Stimulated activated naive CD4-positive, alpha-beta T cell treated with Interleukin-2 at 50 U/mL for 16 hours (primary cell): ENCODE data around the gene KLC1.

ENCODE experiments used
- DNase-seq: peaks from one replicate; lab custom pipeline; 2025; lab: John Stamatoyannopoulos, UW

Gene KLC1

GRCh38 chr14:103721334-103722120 is 92.5 kb downstream of the KLC1 start:
- DNase-seq = peak; percentile 56

GRCh38 chr14:103723748-103724081 is 94.7 kb downstream of the KLC1 start:
- no peak for DNase-seq

GRCh38 chr14:103724116-103724515 is 95.1 kb downstream of the KLC1 start:
- no peak for DNase-seq

GRCh38 chr14:103725001-103725682 is 96.1 kb downstream of the KLC1 start:
- DNase-seq = no peak

- DNase-seq = no peak
Observed at GRCh38 chr14:103725739-103726395, 96.9 kb downstream of the KLC1 start.

GRCh38 chr14:103726474-103726873 is 97.5 kb downstream of the KLC1 start:
- DNase-seq = no peak

- no peak for DNase-seq
Observed at GRCh38 chr14:103727313-103727980, 98.4 kb downstream of the KLC1 start.

GRCh38 chr14:103728141-103728540 is 99.1 kb downstream of the KLC1 start:
- no peak for DNase-seq

GRCh38 chr14:103728721-103729120 is 99.7 kb downstream of the KLC1 start:
- no peak for DNase-seq

GRCh38 chr14:103729496-103730448 is 100.8 kb downstream of the KLC1 start:
- DNase-seq = no peak

GRCh38 chr14:103730490-103731035 is 101.6 kb downstream of the KLC1 start:
- no peak for DNase-seq

- no peak for DNase-seq
Observed at GRCh38 chr14:103731481-103731880, 102.5 kb downstream of the KLC1 start.

GRCh38 chr14:103731916-103732867 is 103.2 kb downstream of the KLC1 start:
- no peak for DNase-seq

GRCh38 chr14:103732868-103733620 is 104.0 kb downstream of the KLC1 start:
- no peak for DNase-seq

- no peak for DNase-seq
Observed at GRCh38 chr14:103733651-103734050, 104.6 kb downstream of the KLC1 start.

- DNase-seq = no peak
Observed at GRCh38 chr14:103734081-103734888, 105.3 kb downstream of the KLC1 start.

GRCh38 chr14:103735022-103735421 is 106.0 kb downstream of the KLC1 start:
- no peak for DNase-seq

GRCh38 chr14:103735439-103735814 is 106.4 kb downstream of the KLC1 start:
- DNase-seq = no peak
